Renal cortical epithelial cell (primary cell): ENCODE results near the gene ACTL10. TPM values are rescaled to one million over a fixed set of nuclear protein-coding genes. Genes with fewer than 3 reads are reported as not detected.

ENCODE experiments used
- DNase-seq: peaks from one replicate; pipeline ENCODE4 v3.0.0-alpha.2; 2011; ENCODE audit warnings: low read depth
- total RNA-seq: library from RNA; depleted of rRNA; stranded (reverse); fragments of >200 nt; gene quantifications from 2 replicates; pipeline ENCODE4 v1.2.3, GENCODE V29; 2014

The ACTL10 gene
- total RNA-seq, 1 donor from 2014 or later, result 2.8 TPM

GRCh38 chr20:33664085-33664761 is 2.5 kb upstream of the ACTL10 start:
- DNase-seq, result no peak

DNA sequence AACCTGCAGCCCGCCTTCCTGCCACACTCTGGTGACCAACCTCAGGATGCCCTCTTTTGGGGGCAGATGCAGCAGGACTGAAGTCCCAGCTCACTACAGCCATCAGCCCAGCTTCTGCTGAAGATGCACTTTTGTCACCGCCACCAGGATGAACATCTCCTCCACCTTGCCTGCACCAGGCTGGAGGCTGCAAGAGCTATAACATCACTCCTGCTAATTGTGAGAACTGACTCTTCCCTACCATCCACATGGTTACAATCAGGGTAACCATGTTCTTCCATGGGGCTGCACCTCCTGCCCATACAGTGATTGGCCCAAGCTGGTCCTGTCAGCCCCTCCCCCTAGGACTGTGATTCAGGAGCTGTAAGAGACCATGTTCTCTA is 2.0 kb upstream of the ACTL10 start:
- DNase-seq, result no peak

GRCh38 chr20:33667245-33667675 is 517 bp downstream of the ACTL10 start:
- no peak for DNase-seq

DNA sequence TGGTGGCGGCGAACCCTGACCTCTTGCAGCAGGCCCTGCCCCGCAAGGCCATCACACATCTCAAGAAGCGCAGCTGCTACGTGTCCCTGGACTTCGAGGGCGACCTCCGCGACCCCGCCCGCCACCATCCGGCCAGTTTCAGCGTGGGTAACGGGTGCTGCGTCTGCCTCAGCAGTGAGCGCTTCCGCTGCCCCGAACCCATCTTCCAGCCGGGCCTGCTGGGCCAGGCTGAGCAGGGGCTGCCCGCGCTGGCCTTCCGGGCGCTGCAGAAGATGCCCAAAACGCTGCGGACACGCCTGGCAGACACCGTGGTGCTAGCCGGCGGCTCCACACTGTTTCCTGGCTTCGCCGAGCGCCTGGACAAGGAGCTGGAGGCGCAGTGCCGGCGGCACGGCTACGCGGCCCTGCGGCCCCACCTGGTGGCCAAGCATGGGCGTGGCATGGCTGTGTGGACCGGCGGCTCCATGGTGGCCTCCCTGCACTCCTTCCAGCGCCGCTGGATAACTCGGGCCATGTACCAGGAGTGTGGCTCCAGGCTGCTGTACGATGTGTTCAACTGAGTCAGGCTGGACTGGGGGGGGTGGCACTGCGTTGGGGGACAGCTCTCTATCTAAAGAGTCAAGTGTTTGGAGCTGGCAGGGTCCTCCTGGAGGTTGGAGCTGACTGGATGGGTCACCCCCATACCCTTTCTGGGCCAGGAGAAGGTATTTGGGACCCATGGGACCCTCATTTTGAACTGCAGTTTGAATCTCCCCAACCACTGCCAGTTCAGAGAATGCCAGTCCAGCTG is 1.1 kb downstream of the ACTL10 start:
- DNase-seq, result peak; percentile 41

DNA sequence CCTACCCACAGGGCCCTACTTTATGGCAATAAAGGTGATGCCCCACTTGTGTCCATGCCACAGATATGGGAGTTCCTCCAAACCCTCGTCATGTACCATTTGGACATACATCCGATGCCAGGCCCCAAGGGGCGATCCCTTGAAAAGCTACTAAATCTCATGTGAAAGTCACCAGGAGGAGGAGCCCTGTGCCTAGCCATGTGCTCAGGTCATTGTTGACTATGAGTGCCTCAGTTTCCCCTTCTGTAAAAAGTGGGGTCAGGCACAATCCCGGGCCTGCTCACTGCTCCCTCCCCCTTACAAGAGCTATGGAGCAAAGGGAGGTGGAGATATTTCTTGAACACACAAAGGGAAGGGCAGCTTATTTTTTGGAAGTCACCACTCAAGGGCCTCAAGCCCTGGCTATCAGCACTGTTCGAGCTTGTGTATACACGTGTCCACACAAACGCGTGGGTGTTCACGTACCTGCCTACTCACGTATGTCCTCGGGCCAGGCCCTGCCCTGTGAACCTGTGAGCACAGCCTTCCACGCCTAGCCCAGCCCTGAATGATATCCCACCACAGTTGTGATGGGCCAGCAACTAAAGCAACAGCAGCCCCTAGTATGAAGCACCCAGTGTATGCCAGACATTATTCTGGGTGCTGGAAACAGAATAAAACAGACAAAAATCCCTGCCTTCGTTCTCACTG is 1.9 kb downstream of the ACTL10 start:
- DNase-seq, result no peak

DNA sequence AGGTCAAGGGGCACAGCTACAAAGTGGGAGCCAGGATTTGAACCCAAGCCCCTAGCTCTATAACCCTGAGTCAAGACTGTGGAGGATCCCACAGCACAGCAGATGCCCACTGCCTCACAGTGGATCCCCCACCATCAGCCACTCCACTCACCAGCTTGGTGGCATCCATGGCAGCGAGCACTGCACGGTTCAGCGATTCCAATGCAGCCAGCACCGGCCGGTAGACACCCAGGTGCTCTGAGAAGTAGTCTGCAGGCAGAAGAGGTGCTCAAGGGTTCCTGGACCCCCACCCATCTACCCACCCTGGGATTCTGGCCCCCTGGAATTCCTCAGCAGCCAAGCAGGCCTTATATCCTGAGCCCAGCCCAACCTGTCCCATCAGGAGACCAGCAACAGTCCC is 2.5 kb downstream of the ACTL10 start:
- DNase-seq, result no peak

DNA sequence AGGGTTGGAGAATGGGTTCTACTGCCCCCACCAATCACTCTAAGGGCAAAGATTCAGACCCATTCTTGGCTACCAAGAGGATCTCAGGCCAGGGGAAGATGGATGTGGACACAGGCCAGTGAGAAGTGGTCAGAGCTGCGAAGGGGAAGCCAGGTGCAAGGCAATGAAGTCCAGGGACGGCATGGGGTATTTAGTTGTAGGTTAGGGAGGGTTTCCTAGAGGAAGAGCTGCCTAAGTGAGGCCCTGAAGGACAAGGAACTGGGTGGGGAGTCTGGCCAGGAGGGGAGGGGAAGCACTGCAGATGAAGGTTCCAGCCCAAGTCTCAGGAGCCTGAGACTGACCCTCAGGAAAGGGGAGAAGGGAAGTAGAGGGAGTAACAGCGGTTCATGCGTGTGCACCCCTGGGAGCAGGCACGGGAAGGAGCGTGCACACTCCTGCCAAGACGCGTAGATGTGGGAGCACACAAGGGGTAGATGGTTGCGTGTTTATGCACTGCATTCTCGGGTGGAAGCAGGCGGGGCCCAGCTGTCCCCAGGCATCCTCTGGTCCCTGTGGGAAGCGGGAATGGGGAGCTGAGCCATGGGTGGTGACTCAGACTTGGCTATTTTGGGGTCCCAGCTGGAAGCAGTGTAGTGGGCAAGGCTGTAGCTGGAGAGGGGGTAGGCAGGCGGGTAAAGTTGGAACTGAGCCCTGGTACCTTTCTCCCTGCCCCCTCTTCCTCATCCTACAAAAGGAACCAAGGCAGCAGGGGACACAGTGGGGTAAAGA is 3.3 kb downstream of the ACTL10 start:
- DNase-seq, result no peak

GRCh38 chr20:33670715-33671499 is 4.2 kb downstream of the ACTL10 start:
- no peak for DNase-seq

GRCh38 chr20:33671573-33672288 is 5.0 kb downstream of the ACTL10 start:
- no peak for DNase-seq

DNA sequence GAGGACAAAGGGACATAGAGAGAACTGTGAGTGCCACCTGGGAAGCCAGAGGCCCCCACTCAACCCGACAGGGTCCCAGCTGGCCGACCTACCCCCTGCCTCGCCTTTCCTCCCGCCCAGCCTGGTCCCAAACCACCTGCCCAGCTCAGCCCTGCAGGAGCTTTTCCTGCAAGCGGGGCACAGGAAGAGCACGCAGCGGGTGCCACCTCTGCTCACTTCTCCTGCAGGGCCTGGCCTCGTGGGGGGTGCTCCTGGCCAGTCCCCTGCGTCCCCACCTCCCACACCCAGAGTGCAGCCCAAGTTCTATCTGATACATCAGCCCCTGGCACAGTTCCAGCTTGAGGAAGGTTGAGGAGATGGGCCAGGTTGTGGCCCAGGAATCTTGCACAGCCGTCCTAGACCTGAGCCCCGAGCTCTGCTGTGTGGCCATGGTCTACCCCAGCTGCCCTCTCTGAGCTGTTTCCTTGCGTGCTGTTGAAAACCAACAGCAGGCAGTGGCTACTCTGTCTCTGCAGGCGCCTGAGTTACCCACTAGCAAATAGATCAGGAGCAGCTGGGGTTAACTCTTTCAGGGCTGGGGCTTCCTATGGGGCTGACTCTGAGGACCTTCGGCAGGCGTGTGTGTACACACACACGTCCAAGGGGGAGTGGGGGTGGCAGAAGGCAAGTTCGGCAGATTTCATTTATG is 5.8 kb downstream of the ACTL10 start:
- no peak for DNase-seq

DNA sequence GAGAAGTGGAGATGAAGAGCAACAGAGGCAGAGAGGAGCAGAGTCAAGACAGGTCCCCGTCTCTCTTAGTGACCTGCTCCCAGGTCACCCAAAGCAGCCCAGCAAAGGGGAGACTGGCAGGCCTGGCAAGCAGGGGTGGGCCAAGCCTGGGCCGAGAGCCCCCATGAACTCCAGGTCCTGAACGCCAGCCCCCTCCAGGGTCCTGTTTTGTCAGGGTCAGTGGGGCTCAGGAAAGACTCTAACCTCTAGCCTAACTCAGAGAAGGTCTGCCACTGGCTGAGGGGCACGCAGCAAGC is 6.3 kb downstream of the ACTL10 start:
- DNase-seq, result no peak

DNA sequence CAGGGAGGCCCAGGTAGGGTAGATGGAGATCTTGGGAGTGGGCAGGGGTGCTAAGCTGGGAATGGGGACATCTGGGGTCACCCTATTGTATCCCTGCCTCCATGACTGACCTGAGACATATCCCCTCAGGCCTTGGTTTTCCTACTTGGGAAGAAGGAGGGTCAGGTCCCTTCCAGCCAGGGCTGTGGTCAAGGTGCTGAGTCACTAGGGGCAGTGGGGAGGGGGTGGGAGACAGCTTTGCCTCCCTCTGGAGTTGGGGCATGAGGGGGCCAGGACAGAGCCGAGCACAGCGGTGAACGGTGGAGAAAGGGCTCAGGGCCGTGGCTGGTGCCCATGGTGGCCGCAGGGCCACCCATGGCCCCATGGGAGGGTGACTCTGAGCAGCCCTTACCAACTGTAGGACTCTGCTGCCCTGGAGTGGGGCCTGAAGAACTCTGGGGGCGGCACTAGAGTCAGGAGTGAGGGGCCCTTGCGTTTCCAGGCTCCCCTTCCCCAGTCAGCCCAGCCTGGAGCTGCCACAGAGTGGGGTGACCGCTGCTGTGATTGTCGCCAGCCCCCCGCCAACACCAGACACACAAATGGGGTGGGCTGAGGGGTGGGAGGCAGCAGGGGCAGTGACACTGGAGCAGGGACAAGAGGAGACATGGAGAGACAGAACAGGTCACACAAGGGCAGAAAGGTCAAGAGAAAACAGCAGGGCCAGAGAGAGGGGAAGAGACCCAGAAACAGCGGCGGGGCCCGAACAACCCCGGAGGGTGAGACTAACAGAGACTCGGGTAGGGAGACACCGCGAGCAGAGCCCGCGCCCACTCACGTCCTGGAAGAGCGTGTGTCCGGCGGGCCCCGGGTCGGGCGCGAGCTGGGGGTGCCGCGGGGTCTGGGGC is 6.9 kb downstream of the ACTL10 start:
- DNase-seq, result peak; percentile 44

DNA sequence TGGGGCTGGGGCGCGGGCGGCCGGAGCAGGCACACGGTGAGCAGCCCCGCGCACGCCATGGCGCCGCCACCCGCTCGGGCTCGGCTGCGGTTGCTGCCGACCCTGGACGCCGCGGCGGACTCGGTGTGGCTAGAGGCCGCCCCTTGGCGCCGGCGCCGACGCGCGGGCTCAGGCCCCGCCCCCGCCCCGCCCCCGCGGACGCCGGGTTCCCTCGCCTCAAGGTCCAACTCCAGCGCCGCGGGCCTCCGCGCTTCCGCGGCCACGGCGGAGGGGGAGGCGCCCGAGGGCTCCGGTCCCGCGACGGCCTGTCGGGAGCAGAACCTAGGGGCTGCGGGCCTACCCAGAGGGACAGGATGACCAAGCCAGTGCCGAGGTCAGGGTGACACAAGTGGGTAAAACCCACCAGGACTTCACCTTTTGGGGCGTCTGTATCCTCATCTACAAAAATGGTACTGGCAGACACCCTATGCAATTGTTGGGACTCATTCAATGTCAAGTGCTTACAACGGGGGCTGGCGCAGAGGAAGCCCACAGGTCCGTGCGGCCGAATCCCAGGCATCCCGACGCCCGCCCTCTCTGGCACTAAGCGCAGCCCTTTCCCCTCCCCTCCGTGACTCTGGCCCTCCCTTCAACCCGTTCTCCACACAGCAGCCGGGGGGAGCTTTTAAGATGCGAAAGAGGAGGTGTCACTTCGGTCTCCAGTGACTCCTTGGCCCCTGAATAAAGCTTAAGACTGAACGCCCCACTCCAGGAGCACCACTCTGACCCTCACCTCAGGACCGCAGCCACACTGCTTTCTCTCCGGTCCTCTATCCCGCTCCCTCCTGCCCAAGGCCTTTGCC is 7.8 kb downstream of the ACTL10 start, which contains the start of gene NECAB3:
TSS of gene NECAB3 (minus strand) at position 135 of the 842 bp plus-strand sequence. CDS start at position 59, 76 bp downstream.
- DNase-seq, result peak; percentile 16

DNA sequence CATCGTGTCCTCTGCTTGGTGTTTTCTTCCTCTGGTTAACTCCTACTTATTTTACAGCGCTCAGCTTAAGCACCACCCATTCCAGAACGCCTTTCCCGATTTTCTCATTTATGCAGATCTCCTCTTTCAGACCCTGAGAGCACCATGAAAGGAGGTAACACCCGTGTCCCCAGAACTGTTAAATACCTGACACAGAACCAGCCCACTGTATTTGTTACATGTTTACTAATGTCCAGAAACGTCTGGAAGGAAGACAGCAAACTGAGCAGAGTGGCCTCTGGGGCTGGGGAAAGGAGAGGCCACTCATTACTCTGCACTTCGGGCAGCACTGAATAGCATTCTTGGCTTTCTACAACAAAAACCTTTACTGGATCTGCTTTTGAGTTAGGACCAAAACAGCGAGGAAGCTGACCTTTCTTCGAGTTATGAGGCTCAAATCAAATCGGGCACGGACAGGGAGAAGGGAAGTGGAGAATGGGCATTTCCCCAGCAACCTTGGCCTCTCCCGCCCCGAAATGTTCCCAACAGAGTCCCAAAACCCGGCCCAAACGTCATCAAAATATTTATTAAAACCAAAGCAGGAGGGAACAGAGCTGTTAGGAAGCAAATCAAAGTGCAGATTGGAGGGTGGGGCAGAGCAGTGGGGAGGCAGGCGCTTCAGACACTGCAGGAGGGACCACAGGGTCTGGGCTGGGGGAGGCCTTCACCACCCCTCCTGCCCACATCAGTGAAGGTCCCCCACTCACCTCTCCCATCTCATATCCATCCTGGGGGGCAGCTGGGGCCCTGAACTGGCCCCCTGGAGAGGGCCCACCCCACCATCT is 8.6 kb downstream of the ACTL10 start:
- DNase-seq, result peak; percentile 7

- no peak for DNase-seq
These were observed 9.4 kb downstream of the ACTL10 start for GRCh38 chr20:33676121-33676520.

GRCh38 chr20:33676652-33677645 is 10.2 kb downstream of the ACTL10 start:
- DNase-seq, result no peak
